ENCODE measurements around the gene JAKMIP1. TPM values are rescaled to one million over a fixed set of nuclear protein-coding genes. Genes with fewer than 3 reads are reported as not detected.

JAKMIP1 gene
- total and polyA plus RNA-seq, 2 donors (not counting 1 experiment from before 2014, with no cell fraction given), result 0.49 to 1.0 TPM

DNA sequence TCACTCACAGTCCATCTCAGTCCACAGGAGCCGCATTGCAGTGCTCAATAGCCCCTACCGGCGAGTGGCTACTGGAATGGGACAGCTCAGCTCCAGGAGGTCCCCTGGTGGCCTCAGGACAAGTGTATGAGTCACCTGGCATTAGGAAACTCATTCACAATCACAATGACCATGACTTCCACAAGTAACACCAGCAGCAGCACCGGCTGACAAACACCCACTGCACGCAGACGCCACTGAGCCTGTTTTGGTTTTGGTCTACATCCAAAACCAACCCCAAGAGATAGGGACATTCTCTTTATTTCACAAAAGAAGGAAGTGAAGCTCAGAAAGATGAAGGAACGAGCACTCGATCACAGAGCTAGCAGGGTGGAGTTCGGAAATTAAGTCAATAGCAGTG is 8.1 kb downstream of the JAKMIP1 start:
- ChIA-PET CTCF (interaction anchor here (1.5 kb wide), 1 partner anchor 139 kb away, joined by 3 read pairs; no protein-coding TSS in a partner anchor), POLR2A (no interaction called here)
- H3K4me1 ChIP-seq (ENCODE audit: control insufficient read depth in 2 of 2, insufficient read depth in 2 of 2, low read length in 2 of 2), result no peaks in the 10 kb centered on the region
- no peak overlapping the region for H3K4me2 ChIP-seq (replicated peaks; ENCODE audit: low read depth, low read length, poor library complexity, severe bottlenecking)
- Mint-ChIP-seq H3K9me3 (ENCODE audit: insufficient read depth) (peaks cover 1% of the 10 kb centered on the region), H3K27ac (no peak overlapping the region), H3K4me3 (no peak overlapping the region), H3K4me1 (no peaks in the 10 kb centered on the region), H3K27me3 (peaks cover 9% of the 10 kb centered on the region)
- H3K79me2 ChIP-seq (ENCODE audit: control insufficient read depth, insufficient read depth, low read length), result no peaks in the 10 kb centered on the region
- WGBS (ENCODE audit: insufficient coverage), result 76% methylated on average over 7 of the region's 9 CpGs
- H3K9ac ChIP-seq (ENCODE audit: low read length), result no peak overlapping the region
- no peak for TF ChIP-seq CTCF (IDR thresholded peaks at IDR 0.05)
- H3K27ac ChIP-seq (ENCODE audit: low read length in 2 of 2), result no peak overlapping the region
- H3K27me3 ChIP-seq (replicated peaks in 1 of 4; ENCODE audit: control extremely low read depth in 1 of 4, control insufficient read depth in 3 of 4, insufficient read depth in 4 of 4, low read length in 3 of 4), result peaks cover 0 to 14% (median 3%) of the 10 kb centered on the region in 4 experiments
- H3K36me3 ChIP-seq (replicated peaks in 1 of 2; ENCODE audit: control extremely low read depth in 1 of 2, control insufficient read depth in 1 of 2, extremely low read depth in 1 of 2, insufficient read depth in 2 of 2, low read length in 1 of 2), result no peaks in the 10 kb centered on the region
- H4K20me1 ChIP-seq (ENCODE audit: control insufficient read depth, insufficient read depth, low read length, poor library complexity, severe bottlenecking), result no peaks in the 10 kb centered on the region
- H2AFZ ChIP-seq (ENCODE audit: insufficient read depth, low read depth, low read length, poor library complexity, severe bottlenecking), result no peak overlapping the region
- H3K4me3 ChIP-seq (ENCODE audit: control extremely low read depth in 1 of 5, extremely low read depth in 1 of 5, insufficient read depth in 1 of 5, low read depth in 2 of 5, low read length in 4 of 5), result no peak overlapping the region
- intact Hi-C loops (cut with micrococcal nuclease), result no loop called here
- ATAC-seq (ENCODE audit: low read depth), result no peak
- peaks cover 0 to 8% (median 0%) of the 10 kb centered on the region in 3 donors for H3K9me3 ChIP-seq (ENCODE audit: control extremely low read depth in 1 of 3, control insufficient read depth in 2 of 3, insufficient read depth in 1 of 3, low read length in 2 of 3)
- no peak for DNase-seq

GRCh38 chr4:6191448-6192130 is 8.8 kb downstream of the JAKMIP1 start:
- Histone ChIP-seq H4K20me1 (ENCODE audit: control insufficient read depth, insufficient read depth, low read length, poor library complexity, severe bottlenecking) (no peaks in the 10 kb centered on the region), H3K4me3 (ENCODE audit: control extremely low read depth in 1 of 5, extremely low read depth in 1 of 5, insufficient read depth in 1 of 5, low read depth in 2 of 5, low read length in 4 of 5) (no peak overlapping the region), H2AFZ (ENCODE audit: insufficient read depth, low read depth, low read length, poor library complexity, severe bottlenecking) (no peak overlapping the region), H3K79me2 (ENCODE audit: control insufficient read depth, insufficient read depth, low read length) (no peaks in the 10 kb centered on the region), H3K9me3 (ENCODE audit: control extremely low read depth in 1 of 3, control insufficient read depth in 2 of 3, insufficient read depth in 1 of 3, low read length in 2 of 3) (peaks cover 0 to 13% (median 0%) of the 10 kb centered on the region in 3 donors), H3K4me2 (replicated peaks; ENCODE audit: low read depth, low read length, poor library complexity, severe bottlenecking) (no peak overlapping the region), H3K4me1 (ENCODE audit: control insufficient read depth in 2 of 2, insufficient read depth in 2 of 2, low read length in 2 of 2) (no peaks in the 10 kb centered on the region), H3K27ac (ENCODE audit: low read length in 2 of 2) (no peak overlapping the region), H3K36me3 (replicated peaks in 1 of 2; ENCODE audit: control extremely low read depth in 1 of 2, control insufficient read depth in 1 of 2, extremely low read depth in 1 of 2, insufficient read depth in 2 of 2, low read length in 1 of 2) (no peaks in the 10 kb centered on the region), H3K27me3 (replicated peaks in 1 of 4; ENCODE audit: control extremely low read depth in 1 of 4, control insufficient read depth in 3 of 4, insufficient read depth in 4 of 4, low read length in 3 of 4) (peaks cover 0 to 10% (median 0%) of the 10 kb centered on the region in 4 experiments), H3K9ac (ENCODE audit: low read length) (no peak overlapping the region)
- CTCF ChIA-PET, result interaction anchor here (1.4 to 1.5 kb wide), 2 partner anchors 11 to 140 kb away, joined by 3 read pairs; no protein-coding TSS in a partner anchor
- Mint-ChIP-seq H3K4me3 (no peak overlapping the region), H3K27me3 (peaks cover 8% of the 10 kb centered on the region), H3K27ac (no peak overlapping the region), H3K4me1 (no peaks in the 10 kb centered on the region), H3K9me3 (ENCODE audit: insufficient read depth) (peaks cover 2% of the 10 kb centered on the region)
- intact Hi-C loops (cut with micrococcal nuclease), result no loop called here
- 80% methylated on average over 1 of the region's 11 CpGs for WGBS (ENCODE audit: insufficient coverage)
- no peak for TF ChIP-seq EZH2 (IDR thresholded peaks at IDR 0.05; ENCODE audit: borderline replicate concordance, insufficient read depth, low read depth, low read length, poor library complexity, severe bottlenecking)
- ATAC-seq (ENCODE audit: low read depth), result no peak
- no peak for DNase-seq
- POLR2A ChIA-PET, result no interaction called here
